HEK293 (cell line): Measurements from ENCODE around the gene FGFR3.

Experiments used
- CTCF ChIA-PET: fragments of 350-600 bp; formaldehyde crosslinking; extraction: SDS; loops from one replicate; lab custom pipeline; 2021; ENCODE audit warnings: antibody characterized with exemption; lab: Yijun Ruan, JAX
- POLR2A ChIA-PET: fragments of 300-600 bp; formaldehyde crosslinking; extraction: SDS; loops from one replicate; lab custom pipeline; 2020; ENCODE audit warnings: antibody characterized with exemption, inconsistent platforms; lab: Yijun Ruan, JAX
- H3K27ac ChIP-seq: fragments of 200-500 bp; sonication (Bioruptor generic); 2 replicates; pipeline ENCODE4 v1.5.1; 2014; ENCODE audit warnings: low read depth, low read length, control low read depth, inconsistent platforms; ENCODE audit errors: extremely low read depth
- H3K36me3 ChIP-seq, 2 experiments: fragments of 200-500 bp in 1 of 2; sonication (Bioruptor generic) in 1 of 2; 1 replicate in 1 of 2; 2 replicates in 1 of 2; pipeline ENCODE4 v1.5.1; 2014 to 2017; ENCODE audit warnings: inconsistent platforms in 2 of 2, low read length in 2 of 2; ENCODE audit not compliant: control insufficient read depth in 2 of 2, insufficient read depth in 1 of 2
- H3K4me1 ChIP-seq: fragments of 200-500 bp; sonication (Bioruptor generic); 2 replicates; pipeline ENCODE4 v1.5.1; 2014; ENCODE audit warnings: mild to moderate bottlenecking, low read length, inconsistent platforms; ENCODE audit not compliant: control insufficient read depth, insufficient read depth
- H3K4me3 ChIP-seq: 2 replicates; pipeline ENCODE4 v1.5.1; 2011; ENCODE audit warnings: low read depth, mild to moderate bottlenecking, control low read depth, low read length, moderate library complexity
- H3K9me3 ChIP-seq: fragments of 200-500 bp; sonication (Bioruptor generic); 2 replicates; pipeline ENCODE4 v1.5.1; 2014; ENCODE audit warnings: low read depth, low read length, inconsistent platforms; ENCODE audit not compliant: control insufficient read depth, insufficient read depth
- CTCF ChIP-seq: fragments of 450-650 bp; formaldehyde crosslinking; IDR thresholded peaks from 2 replicates; pipeline ENCODE4 v1.5.1; 2016; ENCODE audit warnings: missing biosample characterization, missing genetic modification characterization
- EGR2 ChIP-seq: fragments of 450-650 bp; formaldehyde crosslinking; IDR thresholded peaks from 2 replicates; pipeline ENCODE4 v1.5.1; 2016; ENCODE audit warnings: low read depth, missing biosample characterization, missing genetic modification characterization
- GLIS1 ChIP-seq: fragments of 450-650 bp; formaldehyde crosslinking; IDR thresholded peaks from 2 replicates; pipeline ENCODE4 v1.5.1; 2016; ENCODE audit warnings: missing biosample characterization, missing genetic modification characterization
- GLIS2 ChIP-seq: fragments of 450-650 bp; formaldehyde crosslinking; IDR thresholded peaks from 2 replicates; pipeline ENCODE4 v1.5.1; 2016; ENCODE audit warnings: missing biosample characterization, missing genetic modification characterization
- HOXA7 ChIP-seq: sonication (generic); formaldehyde crosslinking; IDR thresholded peaks from 2 replicates; pipeline ENCODE4 v1.8.1; 2022; ENCODE audit warnings: missing genetic modification reagents, borderline replicate concordance
- KLF1 ChIP-seq: fragments of 450-650 bp; formaldehyde crosslinking; IDR thresholded peaks from 2 replicates; pipeline ENCODE4 v1.5.1; 2016; ENCODE audit warnings: missing biosample characterization, missing genetic modification characterization
- KLF8 ChIP-seq: fragments of 450-650 bp; formaldehyde crosslinking; IDR thresholded peaks from 2 replicates; pipeline ENCODE4 v1.5.1; 2016; ENCODE audit warnings: missing biosample characterization, missing genetic modification characterization
- PATZ1 ChIP-seq: fragments of 450-650 bp; formaldehyde crosslinking; IDR thresholded peaks from 2 replicates; pipeline ENCODE4 v1.5.1; 2016; ENCODE audit warnings: missing biosample characterization, missing genetic modification characterization
- REPIN1 ChIP-seq: fragments of 450-650 bp; formaldehyde crosslinking; IDR thresholded peaks from 2 replicates; pipeline ENCODE4 v1.5.1; 2017; ENCODE audit warnings: missing biosample characterization, missing genetic modification characterization, low read depth
- SP2 ChIP-seq: fragments of 450-650 bp; formaldehyde crosslinking; IDR thresholded peaks from 2 replicates; pipeline ENCODE4 v1.5.1; 2016; ENCODE audit warnings: missing biosample characterization, missing genetic modification characterization
- ZBTB48 ChIP-seq: fragments of 450-650 bp; formaldehyde crosslinking; IDR thresholded peaks from 2 replicates; pipeline ENCODE4 v1.5.1; 2016; ENCODE audit warnings: missing biosample characterization, missing genetic modification characterization
- ZEB2 ChIP-seq: fragments of 450-650 bp; formaldehyde crosslinking; IDR thresholded peaks from 2 replicates; pipeline ENCODE4 v1.5.1; 2016; ENCODE audit warnings: missing biosample characterization, missing genetic modification characterization
- ZFP3 ChIP-seq: fragments of 450-650 bp; formaldehyde crosslinking; IDR thresholded peaks from 2 replicates; pipeline ENCODE4 v1.5.1; 2016; ENCODE audit warnings: low read depth, missing biosample characterization, missing genetic modification characterization
- ZNF248 ChIP-seq: fragments of 450-650 bp; formaldehyde crosslinking; IDR thresholded peaks from 2 replicates; pipeline ENCODE4 v1.5.1; 2017; ENCODE audit warnings: missing biosample characterization, missing genetic modification characterization
- ZNF521 ChIP-seq: fragments of 450-650 bp; formaldehyde crosslinking; IDR thresholded peaks from 2 replicates; pipeline ENCODE4 v1.5.1; 2017; ENCODE audit warnings: missing biosample characterization, mild to moderate bottlenecking, missing genetic modification characterization
- ZNF596 ChIP-seq: fragments of 450-650 bp; IDR thresholded peaks from 2 replicates; pipeline ENCODE4 v1.5.0; 2018; ENCODE audit warnings: missing biosample characterization, mild to moderate bottlenecking, missing genetic modification characterization, moderate library complexity
- ZNF600 ChIP-seq: fragments of 450-650 bp; formaldehyde crosslinking; IDR thresholded peaks from 2 replicates; pipeline ENCODE4 v1.5.1; 2016; ENCODE audit warnings: missing biosample characterization, missing genetic modification characterization
- ZNF610 ChIP-seq: fragments of 450-650 bp; formaldehyde crosslinking; IDR thresholded peaks from 2 replicates; pipeline ENCODE4 v1.5.1; 2016; ENCODE audit warnings: missing biosample characterization, missing genetic modification characterization, borderline replicate concordance
- TF ChIP-seq, protein P1 (sequence below): fragments of 450-650 bp; formaldehyde crosslinking; conservative IDR thresholded peaks from 2 replicates; pipeline ENCODE4 v1.5.1; 2016; ENCODE audit warnings: low read depth, missing biosample characterization, missing genetic modification characterization

FGFR3 gene

DNA sequence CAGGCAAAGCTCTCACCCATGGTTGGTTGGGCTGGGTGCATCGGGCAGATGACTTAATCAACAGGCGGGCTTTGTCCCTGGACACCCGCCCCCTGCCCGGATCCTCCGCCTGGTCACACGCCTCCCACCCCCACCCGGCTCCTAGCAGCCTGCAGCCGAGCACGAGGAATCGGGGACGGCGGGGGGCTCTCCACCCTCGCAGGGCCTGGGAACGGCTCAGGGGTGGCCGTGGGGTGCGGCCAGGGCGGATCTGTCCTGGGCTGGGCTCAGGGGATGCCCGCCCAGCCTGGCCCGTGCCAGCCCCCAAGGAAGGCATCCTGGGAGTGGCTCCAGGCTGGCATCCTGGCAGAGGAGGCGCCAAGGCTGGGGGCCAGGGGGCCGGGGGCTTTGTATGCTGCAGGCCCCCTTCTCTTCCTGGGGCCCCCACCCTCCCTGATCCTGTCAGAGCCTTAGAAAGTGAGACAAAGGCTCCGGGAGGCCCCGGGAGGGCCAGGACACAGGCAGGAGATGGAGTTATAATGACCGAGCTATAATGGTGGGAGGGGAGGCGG is 32.5 kb upstream of the FGFR3 start:
- POLR2A ChIA-PET = no interaction called here

GRCh38 chr4:1761130-1761689 is 31.9 kb upstream of the FGFR3 start:
- H3K27ac ChIP-seq = no peak overlapping the region
- TF ChIP-seq CTCF (tag by site-specific recombination) (no peak), ZNF600 (no peak), EGR2 (tag by site-specific recombination) (no peak), ZFP3 (tag by site-specific recombination) (no peak), ZBTB48 (tag by site-specific recombination) (no peak), HOXA7 (CRISPR knock-in tag) (no peak), ZNF521 (tag by site-specific recombination) (no peak), KLF1 (tag by site-specific recombination) (no peak), ZEB2 (tag by site-specific recombination) (no peak)
- TF ChIP-seq, protein P1, sequence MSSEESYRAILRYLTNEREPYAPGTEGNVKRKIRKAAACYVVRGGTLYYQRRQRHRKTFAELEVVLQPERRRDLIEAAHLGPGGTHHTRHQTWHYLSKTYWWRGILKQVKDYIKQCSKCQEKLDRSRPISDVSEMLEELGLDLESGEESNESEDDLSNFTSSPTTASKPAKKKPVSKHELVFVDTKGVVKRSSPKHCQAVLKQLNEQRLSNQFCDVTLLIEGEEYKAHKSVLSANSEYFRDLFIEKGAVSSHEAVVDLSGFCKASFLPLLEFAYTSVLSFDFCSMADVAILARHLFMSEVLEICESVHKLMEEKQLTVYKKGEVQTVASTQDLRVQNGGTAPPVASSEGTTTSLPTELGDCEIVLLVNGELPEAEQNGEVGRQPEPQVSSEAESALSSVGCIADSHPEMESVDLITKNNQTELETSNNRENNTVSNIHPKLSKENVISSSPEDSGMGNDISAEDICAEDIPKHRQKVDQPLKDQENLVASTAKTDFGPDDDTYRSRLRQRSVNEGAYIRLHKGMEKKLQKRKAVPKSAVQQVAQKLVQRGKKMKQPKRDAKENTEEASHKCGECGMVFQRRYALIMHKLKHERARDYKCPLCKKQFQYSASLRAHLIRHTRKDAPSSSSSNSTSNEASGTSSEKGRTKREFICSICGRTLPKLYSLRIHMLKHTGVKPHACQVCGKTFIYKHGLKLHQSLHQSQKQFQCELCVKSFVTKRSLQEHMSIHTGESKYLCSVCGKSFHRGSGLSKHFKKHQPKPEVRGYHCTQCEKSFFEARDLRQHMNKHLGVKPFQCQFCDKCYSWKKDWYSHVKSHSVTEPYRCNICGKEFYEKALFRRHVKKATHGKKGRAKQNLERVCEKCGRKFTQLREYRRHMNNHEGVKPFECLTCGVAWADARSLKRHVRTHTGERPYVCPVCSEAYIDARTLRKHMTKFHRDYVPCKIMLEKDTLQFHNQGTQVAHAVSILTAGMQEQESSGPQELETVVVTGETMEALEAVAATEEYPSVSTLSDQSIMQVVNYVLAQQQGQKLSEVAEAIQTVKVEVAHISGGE (tag by site-specific recombination) = no peak
- no peak overlapping the region for H3K4me3 ChIP-seq
- ChIA-PET CTCF (interaction anchor here (0.6 kb wide), 1 partner anchor 366 kb away, joined by 3 read pairs; no protein-coding TSS in a partner anchor), POLR2A (no interaction called here)
- no peaks in the 10 kb centered on the region for H3K9me3 ChIP-seq
- no peaks in the 10 kb centered on the region for H3K36me3 ChIP-seq
- no peaks in the 10 kb centered on the region for H3K4me1 ChIP-seq

More for the DNA sequence above, 32.5 kb upstream of the FGFR3 start:
- H3K36me3 ChIP-seq = no peaks in the 10 kb centered on the region
- H3K27ac ChIP-seq = no peak overlapping the region
- no peak overlapping the region for H3K4me3 ChIP-seq
- H3K4me1 ChIP-seq = no peaks in the 10 kb centered on the region
- TF ChIP-seq REPIN1 (no peak), KLF8 (tag by site-specific recombination) (peak; percentile 58; the same call in 1 of the 2 replicates), ZNF600 (0 out of 2 replicates have a peak, but pooled peaks have one; percentile 27), GLIS2 (tag by site-specific recombination) (peak; percentile 63), ZNF596 (no peak), ZNF610 (tag by site-specific recombination) (no peak), GLIS1 (tag by site-specific recombination) (peak; percentile 42; the same call in 1 of the 2 replicates), EGR2 (tag by site-specific recombination) (peak; percentile 9; the same call in 1 of the 2 replicates), KLF1 (tag by site-specific recombination) (peak; percentile 91), PATZ1 (peak; percentile 34; the same call in 1 of the 2 replicates), SP2 (tag by site-specific recombination) (peak; percentile 41; the same call in 1 of the 2 replicates), ZNF248 (tag by site-specific recombination) (no peak)
- CTCF ChIA-PET = no interaction called here
- H3K9me3 ChIP-seq = no peaks in the 10 kb centered on the region
